Ectodermal cell (in vitro differentiated cells): ENCODE measurements around the gene CDK1.

Source experiments
- H3K27ac ChIP-seq: 2 replicates; pipeline ENCODE4 v1.7.0; 2013; ENCODE audit warnings: mild to moderate bottlenecking, low read depth, low read length; ENCODE audit not compliant: insufficient read depth, poor library complexity, severe bottlenecking
- H3K27me3 ChIP-seq: 2 replicates; pipeline ENCODE4 v1.7.0; 2013; ENCODE audit warnings: mild to moderate bottlenecking, low read length; ENCODE audit not compliant: insufficient read depth, control insufficient read depth, poor library complexity, severe bottlenecking
- H3K36me3 ChIP-seq: one replicate; pipeline ENCODE4 v1.7.0; 2013; ENCODE audit warnings: low read length; ENCODE audit not compliant: control insufficient read depth, insufficient read depth
- H3K4me1 ChIP-seq: one replicate; pipeline ENCODE4 v1.7.0; 2013; ENCODE audit warnings: low read length; ENCODE audit not compliant: control insufficient read depth, insufficient read depth
- H3K4me3 ChIP-seq: 2 replicates; pipeline ENCODE4 v1.7.0; 2013; ENCODE audit warnings: low read depth, low read length, control low read depth; ENCODE audit not compliant: insufficient read depth
- H3K9me3 ChIP-seq: 2 replicates; pipeline ENCODE4 v1.7.0; 2013; ENCODE audit warnings: mild to moderate bottlenecking, low read length, moderate library complexity; ENCODE audit not compliant: control insufficient read depth
- WGBS, 2 experiments: methylation state at CpG; one replicate each; pipeline ENCODE4 v1.1.7; 2013; ENCODE audit warnings: missing lambda C conversion rate in 2 of 2; 5-methylcytosine and 5-hydroxymethylcytosine counted together

Gene CDK1

DNA sequence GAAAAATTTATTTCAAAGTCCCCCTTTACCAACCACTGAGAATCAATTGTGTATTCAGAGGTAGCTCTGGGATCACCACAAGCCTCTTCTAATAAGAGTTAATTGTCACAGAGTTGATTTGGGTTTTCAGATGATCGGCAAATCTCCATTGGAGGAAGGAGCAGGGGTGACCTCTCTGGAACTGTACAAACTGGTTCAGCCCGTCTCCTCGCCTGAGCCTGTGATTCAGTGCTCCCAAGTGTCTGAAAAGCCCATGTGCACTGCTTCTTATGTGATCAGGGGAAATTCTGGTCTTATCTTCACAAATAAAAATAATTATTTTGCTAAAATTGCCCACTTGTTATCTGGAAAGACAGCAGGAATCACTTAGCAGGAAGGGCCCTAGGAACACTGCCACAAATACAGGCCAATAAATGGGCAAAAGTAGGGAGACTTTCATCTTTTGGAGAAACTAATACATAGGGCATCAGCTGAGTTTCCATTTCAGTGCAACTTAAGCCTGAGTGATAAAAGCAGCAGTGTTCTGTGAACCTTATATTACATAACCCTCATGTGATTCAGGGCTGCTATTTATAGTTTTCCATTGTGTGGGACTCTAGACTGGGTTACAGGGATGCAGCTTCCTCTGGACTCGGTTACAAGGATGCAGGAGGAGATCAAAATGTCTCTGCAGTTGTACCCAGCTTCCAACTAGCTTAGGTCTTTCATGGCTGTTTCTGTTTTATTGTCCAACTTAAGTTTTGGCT, 32.3 kb downstream of the CDK1 start:
- Histone ChIP-seq H3K9me3 (no peaks in the 10 kb centered on the region), H3K36me3 (no peaks in the 10 kb centered on the region), H3K27ac (no peak overlapping the region), H3K4me1 (peaks cover 5% of the 10 kb centered on the region), H3K4me3 (no peak overlapping the region), H3K27me3 (no peaks in the 10 kb centered on the region)
- 90 to 91% methylated on average over 4 of the region's 4 CpGs for WGBS, 2 experiments

DNA sequence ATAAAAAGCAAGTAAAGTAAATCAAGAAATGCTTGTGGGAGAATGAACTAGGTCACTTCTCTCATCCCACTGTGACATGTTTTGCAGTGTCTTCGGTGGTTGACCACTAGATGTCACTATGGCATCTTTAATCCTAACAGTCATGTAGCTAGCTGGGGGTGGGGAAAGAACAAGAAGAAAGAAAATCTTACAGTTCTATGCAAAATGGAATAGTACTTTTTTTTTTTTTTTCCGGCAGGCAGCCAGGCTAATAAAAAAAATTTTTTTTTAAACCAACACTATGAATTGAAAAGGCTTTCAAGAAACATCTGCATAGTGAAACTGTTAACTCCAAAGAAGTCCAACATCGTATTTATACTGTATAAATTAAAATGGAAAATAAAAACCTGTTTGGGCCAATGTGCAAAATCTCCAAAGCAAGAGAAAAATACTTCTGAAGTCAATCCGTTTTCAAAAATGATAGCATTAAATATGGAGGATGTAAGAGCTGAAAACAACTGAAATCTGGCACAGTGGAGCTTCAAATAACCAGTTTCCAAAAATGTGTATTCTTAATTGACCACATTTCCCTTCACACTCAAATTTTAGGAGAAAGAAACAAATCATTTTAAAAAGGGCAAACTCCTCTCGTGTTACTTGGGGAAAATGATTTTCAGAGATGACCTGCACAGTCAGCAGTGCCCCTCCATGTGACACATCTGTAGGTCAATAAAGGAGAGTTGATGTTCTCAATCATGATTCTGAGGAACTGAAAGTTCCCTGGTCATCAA, 38.5 kb downstream of the CDK1 start:
- no peak overlapping the region for H3K27ac ChIP-seq
- H3K4me3 ChIP-seq, result no peak overlapping the region
- no peaks in the 10 kb centered on the region for H3K27me3 ChIP-seq
- H3K4me1 ChIP-seq, result no peaks in the 10 kb centered on the region
- H3K36me3 ChIP-seq, result no peaks in the 10 kb centered on the region
- no peaks in the 10 kb centered on the region for H3K9me3 ChIP-seq
- WGBS, 2 experiments, result 13 to 16% methylated on average over 3 to 4 of the region's 5 CpGs

DNA sequence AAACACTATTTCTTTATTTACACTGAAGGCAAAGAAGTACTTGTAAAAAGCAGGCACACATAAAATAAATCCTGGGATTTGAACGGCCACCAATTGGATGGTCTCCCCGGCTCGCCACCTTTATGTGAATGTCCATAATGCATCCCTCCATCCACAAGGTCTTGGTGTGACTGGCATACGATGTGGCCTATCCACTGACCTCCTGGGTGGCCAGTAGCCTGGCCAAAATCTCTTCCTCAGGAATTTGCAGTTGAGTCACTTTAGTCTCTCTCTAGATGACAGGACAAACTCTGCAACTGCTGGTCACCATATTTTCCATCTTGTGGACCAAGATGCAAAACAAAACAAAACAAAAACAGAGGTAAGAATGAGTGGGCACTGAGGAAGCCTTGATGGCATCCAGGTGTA, 39.1 kb downstream of the CDK1 start:
- 90 to 91% methylated on average over 4 of the region's 4 CpGs for WGBS, 2 experiments
- H3K27ac ChIP-seq, result no peak overlapping the region

DNA sequence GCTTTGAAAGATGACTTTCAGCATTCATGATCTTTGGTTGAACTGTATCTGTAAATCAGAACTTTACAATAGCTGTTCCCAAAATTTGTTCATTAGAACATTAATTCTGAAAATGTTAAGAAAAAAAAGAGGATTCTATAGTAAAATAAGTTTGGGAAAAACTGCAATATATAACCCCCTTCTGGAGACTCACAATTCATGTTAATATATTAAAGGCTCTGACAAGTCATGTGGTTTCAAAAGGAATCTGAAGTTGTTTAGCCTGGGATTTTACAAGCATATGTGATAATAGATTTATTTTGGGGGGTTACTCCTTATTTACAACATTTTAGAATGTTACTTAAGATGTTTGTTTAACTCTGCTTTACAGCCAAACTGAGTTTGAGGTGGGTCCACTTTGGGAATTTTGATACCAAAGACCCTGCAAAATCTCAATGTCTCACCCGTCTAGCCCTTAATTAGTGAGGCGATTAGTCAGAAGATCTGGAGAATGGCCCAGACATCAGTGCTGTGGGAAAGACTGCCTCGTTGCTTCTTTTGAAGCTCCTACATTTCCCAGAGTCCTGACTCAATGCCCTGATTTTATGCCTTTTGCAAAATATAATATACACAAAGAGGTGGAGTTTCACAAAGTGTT, 40.0 kb downstream of the CDK1 start:
- no peaks in the 10 kb centered on the region for H3K4me1 ChIP-seq
- no peak overlapping the region for H3K27ac ChIP-seq
- H3K9me3 ChIP-seq, result no peaks in the 10 kb centered on the region
- no peaks in the 10 kb centered on the region for H3K36me3 ChIP-seq
- H3K4me3 ChIP-seq, result no peak overlapping the region
- 88 to 95% methylated on average over 3 of the region's 3 CpGs for WGBS, 2 experiments
- H3K27me3 ChIP-seq, result no peaks in the 10 kb centered on the region

More for the DNA sequence above, 39.1 kb downstream of the CDK1 start:
- H3K27me3 ChIP-seq, result no peaks in the 10 kb centered on the region
- H3K4me1 ChIP-seq, result no peaks in the 10 kb centered on the region
- H3K4me3 ChIP-seq, result no peak overlapping the region
- H3K36me3 ChIP-seq, result no peaks in the 10 kb centered on the region
- no peaks in the 10 kb centered on the region for H3K9me3 ChIP-seq

DNA sequence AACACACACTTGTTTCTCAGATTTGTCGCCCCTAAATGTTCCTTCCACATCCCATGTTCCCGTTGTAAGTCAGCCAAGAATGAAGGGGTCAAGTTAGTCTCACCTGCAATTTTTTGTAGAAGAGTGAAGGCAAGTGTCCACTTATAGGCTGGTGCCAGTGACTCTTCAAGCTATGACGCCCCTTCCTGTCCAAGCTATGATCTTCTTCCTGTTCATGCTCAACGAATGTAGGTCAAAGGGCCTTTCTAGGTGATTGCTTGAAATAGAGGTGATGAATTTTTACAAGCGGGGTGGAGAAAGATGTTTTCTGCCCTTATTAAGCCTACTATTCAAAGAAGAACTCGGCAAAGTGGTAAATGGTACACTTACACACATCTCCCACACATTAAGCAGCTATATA, 41.0 kb downstream of the CDK1 start:
- H3K4me1 ChIP-seq, result no peaks in the 10 kb centered on the region

DNA sequence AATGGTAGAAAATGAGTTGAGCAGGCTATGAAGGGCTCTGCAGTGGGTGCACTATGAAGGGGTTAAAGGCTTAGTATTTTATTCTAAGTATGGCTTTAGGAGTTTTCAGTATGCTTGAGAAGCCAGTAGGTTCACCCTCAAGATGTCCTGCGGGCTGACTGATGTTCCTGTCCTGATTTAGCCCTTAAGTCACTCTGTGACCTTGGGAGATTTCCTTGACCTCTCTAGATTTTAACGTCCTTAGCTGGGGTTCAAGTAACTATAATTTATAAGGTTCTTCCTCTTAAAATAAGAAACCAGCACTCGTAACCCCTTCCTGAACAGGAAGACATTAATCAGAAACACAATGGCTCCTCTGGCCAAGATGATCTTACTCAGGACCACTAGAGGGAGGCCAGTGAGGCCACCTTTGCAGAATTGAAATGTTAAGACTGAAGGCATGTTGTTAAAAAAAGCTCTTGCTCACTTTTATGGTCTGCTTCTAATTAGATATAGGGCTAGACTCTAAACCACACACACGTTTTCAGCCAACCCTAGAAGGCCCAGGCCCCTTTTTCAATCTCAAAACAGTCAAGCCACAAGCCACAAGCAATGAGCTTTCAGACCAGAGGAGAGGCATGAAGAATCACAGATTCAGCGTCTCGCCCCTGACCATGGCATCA, 41.9 kb downstream of the CDK1 start:
- Histone ChIP-seq H3K27ac (no peak overlapping the region), H3K4me1 (no peaks in the 10 kb centered on the region), H3K9me3 (no peaks in the 10 kb centered on the region), H3K4me3 (no peak overlapping the region), H3K27me3 (no peaks in the 10 kb centered on the region), H3K36me3 (no peaks in the 10 kb centered on the region)
- 78 to 82% methylated on average over 6 of the region's 6 CpGs for WGBS, 2 experiments

More for the DNA sequence above, 41.0 kb downstream of the CDK1 start:
- Histone ChIP-seq H3K27ac (no peak overlapping the region), H3K4me3 (no peak overlapping the region), H3K9me3 (no peaks in the 10 kb centered on the region), H3K36me3 (no peaks in the 10 kb centered on the region), H3K27me3 (no peaks in the 10 kb centered on the region)
- WGBS, 2 experiments, result 96 to 98% methylated on average over 4 of the region's 6 CpGs

DNA sequence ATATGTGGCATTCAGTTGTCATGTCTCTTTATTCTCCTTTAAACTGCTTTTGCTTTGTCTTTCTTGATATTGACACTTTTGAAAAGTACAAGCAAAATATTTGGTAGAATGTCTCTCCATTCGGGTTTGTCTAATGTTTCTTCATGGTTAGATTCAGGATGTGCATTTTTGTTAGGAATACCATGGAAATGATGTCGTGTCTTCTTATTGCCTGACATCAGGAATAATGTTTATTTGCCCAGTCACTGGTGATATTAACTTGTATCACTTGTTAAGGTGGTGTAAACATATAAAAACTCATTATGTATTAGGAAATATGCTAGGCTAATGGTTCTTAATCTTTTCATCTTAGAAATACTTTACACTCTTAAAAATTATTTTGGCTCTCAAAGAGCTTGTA, 43.4 kb downstream of the CDK1 start:
- no peaks in the 10 kb centered on the region for H3K4me1 ChIP-seq
- H3K36me3 ChIP-seq, result no peaks in the 10 kb centered on the region
- no peak overlapping the region for H3K27ac ChIP-seq
- H3K4me3 ChIP-seq, result no peak overlapping the region
- 89 to 90% methylated on average over 2 of the region's 2 CpGs for WGBS, 2 experiments
- no peaks in the 10 kb centered on the region for H3K27me3 ChIP-seq
- no peaks in the 10 kb centered on the region for H3K9me3 ChIP-seq

DNA sequence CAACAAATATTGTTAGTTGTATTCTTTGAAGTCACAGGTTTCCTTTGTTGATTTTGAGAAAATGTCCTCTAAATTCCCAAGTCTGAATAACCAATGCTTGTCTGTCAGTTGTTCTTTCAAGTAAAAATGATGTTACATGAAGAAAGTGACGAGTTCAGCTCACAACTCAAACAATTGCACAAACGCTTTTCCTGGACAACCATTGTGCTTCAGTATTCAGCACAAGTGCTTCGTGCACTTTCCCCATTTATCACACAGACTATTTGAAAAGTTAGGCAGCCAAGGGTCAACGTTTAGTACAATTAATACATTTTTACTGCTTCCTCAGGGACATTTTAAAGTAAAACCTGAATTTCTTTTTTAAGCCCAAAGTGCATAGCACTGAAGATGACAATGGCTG, 44.5 kb downstream of the CDK1 start:
- H3K27ac ChIP-seq, result no peak overlapping the region
- 87 to 92% methylated on average over 4 of the region's 4 CpGs for WGBS, 2 experiments
- H3K36me3 ChIP-seq, result no peaks in the 10 kb centered on the region
- H3K4me3 ChIP-seq, result no peak overlapping the region
- H3K27me3 ChIP-seq, result no peaks in the 10 kb centered on the region
- H3K4me1 ChIP-seq, result no peaks in the 10 kb centered on the region
- no peaks in the 10 kb centered on the region for H3K9me3 ChIP-seq

DNA sequence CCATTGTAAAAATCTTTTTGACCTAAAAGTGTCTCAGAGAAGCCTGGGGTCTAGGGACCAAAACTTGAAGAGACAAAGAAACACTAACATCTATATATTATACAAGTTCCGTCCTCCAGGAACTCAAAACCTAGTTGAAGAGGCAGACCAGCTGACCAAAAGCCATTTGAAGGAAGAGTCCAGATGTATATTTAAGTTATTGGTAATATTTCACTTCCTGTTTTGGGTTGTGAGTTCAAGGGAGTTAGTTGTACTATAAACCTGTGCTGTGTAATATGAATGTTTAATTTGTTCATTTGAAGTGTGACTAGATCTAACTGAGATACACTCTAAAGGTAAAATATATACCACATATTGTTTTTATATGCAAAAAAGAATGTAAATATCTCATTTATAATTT, 45.0 kb downstream of the CDK1 start:
- Histone ChIP-seq H3K4me1 (no peaks in the 10 kb centered on the region), H3K36me3 (no peaks in the 10 kb centered on the region), H3K27ac (no peak overlapping the region), H3K4me3 (no peak overlapping the region), H3K9me3 (no peaks in the 10 kb centered on the region), H3K27me3 (no peaks in the 10 kb centered on the region)
- WGBS, 2 experiments, result 100% methylated on average over 1 of the region's 1 CpG

DNA sequence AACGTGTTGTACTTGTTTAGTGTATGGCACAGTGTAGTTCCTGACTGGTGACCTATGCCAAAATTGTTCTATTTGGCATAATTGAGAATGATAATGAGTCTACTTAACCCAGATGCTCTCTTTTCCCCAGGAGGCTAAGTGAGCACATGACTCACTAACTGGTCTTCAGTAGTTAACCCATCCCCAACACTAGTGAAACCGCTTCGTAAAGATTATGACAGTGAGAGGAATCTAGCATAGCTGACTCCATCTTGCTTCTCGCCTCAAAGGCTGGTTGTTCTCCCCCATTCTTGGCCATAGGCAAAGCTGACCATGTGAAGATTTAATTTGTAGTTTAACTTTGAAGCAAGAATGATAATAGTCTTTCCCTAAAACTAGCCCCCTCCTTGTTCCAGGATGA, 47.2 kb downstream of the CDK1 start:
- no peaks in the 10 kb centered on the region for H3K27me3 ChIP-seq
- no peaks in the 10 kb centered on the region for H3K36me3 ChIP-seq
- no peak overlapping the region for H3K4me3 ChIP-seq
- 87 to 92% methylated on average over 4 of the region's 4 CpGs for WGBS, 2 experiments
- no peak overlapping the region for H3K27ac ChIP-seq
- no peaks in the 10 kb centered on the region for H3K4me1 ChIP-seq
- H3K9me3 ChIP-seq, result no peaks in the 10 kb centered on the region
